ENCODE results near the gene EGR2. TPM values are rescaled to one million over a fixed set of nuclear protein-coding genes. Genes with fewer than 3 reads are reported as not detected.
A peak's percentile ranks its signal among the peaks of the same experiment; 100 is the strongest.

Gene EGR2
- total and polyA plus RNA-seq, 8 donors, result 0.76 to 14.2 (median 4.8) TPM

GRCh38 chr10:62810156-62810902, 5.8 kb downstream of the EGR2 start:
- TF ChIP-seq, protein P1, sequence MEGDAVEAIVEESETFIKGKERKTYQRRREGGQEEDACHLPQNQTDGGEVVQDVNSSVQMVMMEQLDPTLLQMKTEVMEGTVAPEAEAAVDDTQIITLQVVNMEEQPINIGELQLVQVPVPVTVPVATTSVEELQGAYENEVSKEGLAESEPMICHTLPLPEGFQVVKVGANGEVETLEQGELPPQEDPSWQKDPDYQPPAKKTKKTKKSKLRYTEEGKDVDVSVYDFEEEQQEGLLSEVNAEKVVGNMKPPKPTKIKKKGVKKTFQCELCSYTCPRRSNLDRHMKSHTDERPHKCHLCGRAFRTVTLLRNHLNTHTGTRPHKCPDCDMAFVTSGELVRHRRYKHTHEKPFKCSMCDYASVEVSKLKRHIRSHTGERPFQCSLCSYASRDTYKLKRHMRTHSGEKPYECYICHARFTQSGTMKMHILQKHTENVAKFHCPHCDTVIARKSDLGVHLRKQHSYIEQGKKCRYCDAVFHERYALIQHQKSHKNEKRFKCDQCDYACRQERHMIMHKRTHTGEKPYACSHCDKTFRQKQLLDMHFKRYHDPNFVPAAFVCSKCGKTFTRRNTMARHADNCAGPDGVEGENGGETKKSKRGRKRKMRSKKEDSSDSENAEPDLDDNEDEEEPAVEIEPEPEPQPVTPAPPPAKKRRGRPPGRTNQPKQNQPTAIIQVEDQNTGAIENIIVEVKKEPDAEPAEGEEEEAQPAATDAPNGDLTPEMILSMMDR (IDR thresholded peaks at IDR 0.05), result no peak
- ATAC-seq (no peak), DNase-seq (no peak)
- no peak overlapping the region for H3K27ac ChIP-seq
- H3K4me1 ChIP-seq, result peaks cover 14 to 50% of the 10 kb centered on the region in 2 donors
- H3K4me3 ChIP-seq, result no peak overlapping the region
- H3K27me3 ChIP-seq, result peaks cover 10 to 26% of the 10 kb centered on the region in 2 donors
- peaks cover 0 to 15% of the 10 kb centered on the region in 2 donors for H3K36me3 ChIP-seq
- intact Hi-C loops (cut with DNase I), result loop anchor here in 1 of 2 donors (10.0 kb wide), 1 partner anchor 216 kb away; no protein-coding TSS in a partner anchor
- H3K9me3 ChIP-seq, result no peaks in the 10 kb centered on the region

DNA sequence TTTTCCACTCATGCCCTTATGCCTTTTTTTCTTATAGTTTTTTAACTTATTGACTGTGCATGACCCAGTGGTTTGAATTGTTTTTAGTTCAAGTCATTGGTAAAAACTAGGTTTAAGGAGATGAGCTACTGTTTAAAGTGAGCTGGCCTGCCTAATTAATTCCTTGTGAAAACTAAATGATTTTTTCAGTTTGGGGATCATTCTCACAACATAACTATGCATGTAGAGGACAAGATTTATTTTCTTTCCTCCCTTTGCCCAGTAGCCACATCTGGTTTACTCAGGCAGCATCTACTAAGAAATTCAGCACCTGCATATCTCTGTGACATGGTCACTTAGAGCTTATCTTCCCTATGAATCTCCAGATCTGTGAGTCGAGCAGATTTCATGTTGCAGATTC, 9.9 kb downstream of the EGR2 start:
- H3K4me3 ChIP-seq, result peak overlapping the region; percentile 76 to 91
- ATAC-seq (no peak), DNase-seq (no peak)
- no peaks in the 10 kb centered on the region for H3K27me3 ChIP-seq
- TF ChIP-seq, protein P1 (IDR thresholded peaks at IDR 0.05), result no peak
- no peaks in the 10 kb centered on the region for H3K9me3 ChIP-seq
- peaks cover 0 to 4% of the 10 kb centered on the region in 2 donors for H3K36me3 ChIP-seq
- peaks cover 14 to 39% of the 10 kb centered on the region in 2 donors for H3K4me1 ChIP-seq
- no peak overlapping the region for H3K27ac ChIP-seq
- intact Hi-C loops (cut with DNase I), result no loop called here

GRCh38 chr10:62805231-62806099, 10.7 kb downstream of the EGR2 start:
- TF ChIP-seq, protein P1 (IDR thresholded peaks at IDR 0.05), result no peak
- Histone ChIP-seq H3K36me3 (peaks cover 0 to 4% of the 10 kb centered on the region in 2 donors), H3K27ac (peak overlapping the region; percentile 91 to 97), H3K9me3 (no peaks in the 10 kb centered on the region), H3K27me3 (peaks cover 0 to 2% of the 10 kb centered on the region in 2 donors), H3K4me3 (peak overlapping the region; percentile 76 to 91), H3K4me1 (peaks cover 14 to 39% of the 10 kb centered on the region in 2 donors)
- intact Hi-C loops (cut with DNase I), result no loop called here
- DNase-seq (peak in 3 of 4 donors; percentile 20 to 84 (median 39)), ATAC-seq (peak; percentile 32)

DNA sequence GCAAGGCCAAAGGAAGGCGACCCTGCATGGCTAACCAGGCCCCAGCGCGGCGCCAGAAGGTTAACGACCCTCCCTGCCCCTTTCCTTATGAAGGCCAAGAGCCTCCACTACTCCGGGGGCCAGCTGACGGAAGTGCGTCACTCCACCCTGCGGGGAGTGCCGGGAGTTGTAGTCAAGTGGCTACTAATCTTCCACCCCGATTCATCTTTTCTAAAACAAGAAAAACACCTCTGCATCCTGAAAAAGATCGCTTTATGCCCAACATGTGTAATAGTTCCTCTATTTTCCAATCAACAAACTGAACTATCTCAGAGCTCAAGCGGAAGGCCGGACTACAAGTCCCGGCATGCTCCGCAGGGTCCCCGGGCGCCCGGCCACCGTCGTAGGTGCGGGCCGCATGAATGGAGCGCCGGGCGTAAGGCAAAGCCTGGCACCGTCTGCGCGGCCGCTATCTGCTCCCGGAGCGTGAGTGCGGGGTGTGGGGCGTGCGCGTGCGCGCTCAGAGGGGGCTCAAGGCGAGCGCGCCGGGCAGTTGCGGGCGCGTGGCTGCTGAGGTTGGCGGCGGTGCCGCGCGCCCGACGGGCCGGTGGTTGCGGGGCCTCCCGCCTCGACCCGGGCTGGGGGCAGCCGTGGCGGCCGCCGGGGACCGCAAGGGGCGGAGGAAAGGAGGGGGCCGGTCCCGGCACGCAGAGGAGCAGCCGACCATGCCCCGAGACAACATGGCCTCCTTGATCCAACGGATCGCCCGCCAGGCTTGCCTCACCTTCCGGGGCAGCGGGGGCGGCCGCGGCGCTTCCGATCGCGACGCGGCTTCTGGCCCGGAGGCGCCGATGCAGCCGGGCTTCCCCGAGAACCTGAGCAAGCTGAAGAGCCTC, 11.6 kb downstream of the EGR2 start, which contains the start of gene ADO:
Gene ADO, plus strand, starts transcription at position 365 of the 875 bp plus-strand sequence. Its CDS starts 340 bp downstream, at position 705.
- Histone ChIP-seq H3K27me3 (peaks cover 0 to 3% of the 10 kb centered on the region in 2 donors), H3K27ac (peak within 1 kb of the TSS; percentile 91 to 97), H3K4me1 (peaks cover 14 to 39% of the 10 kb centered on the region in 2 donors), H3K9me3 (no peaks in the 10 kb centered on the region), H3K36me3 (peaks cover 0 to 4% of the 10 kb centered on the region in 2 donors), H3K4me3 (peak within 1 kb of the TSS; percentile 76 to 91)
- peak; percentile 84 to 95 (median 94) for DNase-seq
- peak; percentile 93 for ATAC-seq
- TF ChIP-seq, protein P1 (IDR thresholded peaks at IDR 0.05), result no peak
- intact Hi-C loops (cut with DNase I), result no loop called here

All from left lung (tissue), 10 donors.